ENCODE data around the gene TMEM163. TPM values are rescaled to one million over a fixed set of nuclear protein-coding genes. Genes with fewer than 3 reads are reported as not detected.

Gene TMEM163
- total RNA-seq, 1 experiment from 2014 or later: 2.5 TPM

GRCh38 chr2:134583997-134584520 is 134.7 kb downstream of the TMEM163 start:
- intact Hi-C loops (cut with micrococcal nuclease; ENCODE audit: unreplicated experiment): no loop called here
- Mint-ChIP-seq H3K27ac (ENCODE audit: unreplicated experiment) (no peak overlapping the region), H3K9me3 (ENCODE audit: low read depth, unreplicated experiment) (peaks cover 7% of the 10 kb centered on the region), H3K36me3 (ENCODE audit: insufficient read depth, unreplicated experiment) (no peaks in the 10 kb centered on the region), H3K4me3 (ENCODE audit: low read depth, unreplicated experiment) (no peak overlapping the region), H3K27me3 (ENCODE audit: unreplicated experiment) (no peaks in the 10 kb centered on the region), H3K4me1 (ENCODE audit: low read depth, unreplicated experiment) (peaks cover 8% of the 10 kb centered on the region)
- CTCF ChIA-PET: no interaction called here
- no peak for DNase-seq
- TF ChIP-seq CTCF (IDR thresholded peaks at IDR 0.05; ENCODE audit: unreplicated experiment): no peak
- no TSS peak for BruUV-seq (replicated peaks)

DNA sequence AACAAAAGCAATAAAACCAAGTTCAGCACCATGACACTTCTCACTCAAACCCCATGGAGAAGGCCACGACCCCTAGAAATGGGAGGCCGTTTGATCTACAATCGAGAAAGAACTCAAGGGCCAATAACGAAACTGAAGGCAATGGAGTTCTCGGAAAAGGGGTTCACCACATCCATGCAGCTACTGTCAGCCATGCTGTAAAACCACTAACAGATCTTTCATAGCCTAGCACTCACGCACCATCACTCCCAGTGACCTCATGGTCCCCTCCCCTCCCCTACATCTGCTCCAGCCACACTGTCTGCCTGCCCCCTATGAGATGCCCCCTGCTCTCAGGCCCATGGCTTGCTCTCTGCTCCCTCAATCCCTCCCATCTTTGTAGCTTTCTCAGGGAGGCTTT is 135.3 kb downstream of the TMEM163 start:
- H3K4me3 Mint-ChIP-seq (ENCODE audit: low read depth, unreplicated experiment): no peak overlapping the region
- peaks cover 2% of the 10 kb centered on the region for H3K9me3 Mint-ChIP-seq (ENCODE audit: low read depth, unreplicated experiment)
- no peak for DNase-seq
- intact Hi-C loops (cut with micrococcal nuclease; ENCODE audit: unreplicated experiment): no loop called here
- no peak overlapping the region for H3K27ac Mint-ChIP-seq (ENCODE audit: unreplicated experiment)
- peaks cover 8% of the 10 kb centered on the region for H3K4me1 Mint-ChIP-seq (ENCODE audit: low read depth, unreplicated experiment)
- H3K36me3 Mint-ChIP-seq (ENCODE audit: insufficient read depth, unreplicated experiment): no peaks in the 10 kb centered on the region
- TF ChIP-seq CTCF (IDR thresholded peaks at IDR 0.05; ENCODE audit: unreplicated experiment): no peak
- no peaks in the 10 kb centered on the region for H3K27me3 Mint-ChIP-seq (ENCODE audit: unreplicated experiment)
- CTCF ChIA-PET: no interaction called here
- no TSS peak for BruUV-seq (replicated peaks)

DNA sequence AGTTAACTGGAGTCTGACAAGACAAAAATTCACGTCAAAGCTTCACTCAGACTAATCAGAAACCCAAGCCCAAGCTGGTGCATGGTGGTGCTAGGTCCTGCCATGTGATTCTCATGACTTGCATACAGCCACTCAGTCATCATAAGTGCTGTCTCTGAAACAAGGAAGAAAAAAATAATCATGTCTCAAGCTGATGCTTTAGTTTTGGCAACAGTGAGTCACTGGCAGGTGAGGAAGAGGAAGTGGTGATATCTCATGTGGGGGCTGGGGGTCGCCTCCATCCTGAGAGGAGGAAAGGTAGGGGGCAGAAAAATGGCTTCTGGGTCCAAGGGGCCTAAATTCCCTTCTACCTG is 136.3 kb downstream of the TMEM163 start:
- Mint-ChIP-seq H3K9me3 (ENCODE audit: low read depth, unreplicated experiment) (no peaks in the 10 kb centered on the region), H3K36me3 (ENCODE audit: insufficient read depth, unreplicated experiment) (no peaks in the 10 kb centered on the region), H3K4me3 (ENCODE audit: low read depth, unreplicated experiment) (no peak overlapping the region), H3K27ac (ENCODE audit: unreplicated experiment) (no peak overlapping the region), H3K27me3 (ENCODE audit: unreplicated experiment) (no peaks in the 10 kb centered on the region), H3K4me1 (ENCODE audit: low read depth, unreplicated experiment) (peaks cover 8% of the 10 kb centered on the region)
- TF ChIP-seq CTCF (IDR thresholded peaks at IDR 0.05; ENCODE audit: unreplicated experiment): no peak
- no peak for DNase-seq
- BruUV-seq (replicated peaks): no TSS peak
- intact Hi-C loops (cut with micrococcal nuclease; ENCODE audit: unreplicated experiment): no loop called here
- CTCF ChIA-PET: no interaction called here

DNA sequence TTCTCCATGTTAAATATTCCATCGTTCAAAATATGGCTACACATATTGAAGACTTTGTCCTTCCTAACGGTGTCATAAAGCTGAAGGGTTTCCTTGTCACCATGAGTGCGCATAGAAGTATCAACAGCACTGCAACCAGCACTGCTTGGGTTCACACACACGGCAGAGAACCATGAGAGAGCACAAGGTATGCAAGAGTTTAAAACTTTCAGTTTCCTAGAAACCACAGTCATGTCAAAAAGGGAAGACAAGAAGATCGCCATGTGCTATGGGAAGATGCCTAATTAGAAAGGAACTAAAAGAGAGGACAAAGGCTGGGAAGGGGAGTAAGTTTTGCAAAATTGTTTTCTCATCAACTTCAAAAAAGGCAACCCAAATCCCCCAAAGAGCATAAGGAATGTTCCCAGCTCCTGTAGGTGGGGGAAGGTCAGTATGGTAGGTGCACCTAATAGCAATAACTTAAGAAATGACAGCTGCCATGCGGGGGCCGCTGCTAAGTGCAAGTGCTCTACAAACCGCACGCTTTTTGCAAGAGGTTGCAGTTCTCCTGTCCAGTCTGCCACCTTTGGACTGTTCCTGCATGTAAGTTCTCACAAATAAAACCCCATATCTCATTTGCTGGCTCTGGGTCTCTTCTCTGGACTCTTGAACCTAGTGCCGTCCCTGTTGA is 136.8 kb downstream of the TMEM163 start:
- H3K9me3 Mint-ChIP-seq (ENCODE audit: low read depth, unreplicated experiment): no peaks in the 10 kb centered on the region
- BruUV-seq (replicated peaks): no TSS peak
- no peak overlapping the region for H3K4me3 Mint-ChIP-seq (ENCODE audit: low read depth, unreplicated experiment)
- no peaks in the 10 kb centered on the region for H3K36me3 Mint-ChIP-seq (ENCODE audit: insufficient read depth, unreplicated experiment)
- no peak for TF ChIP-seq CTCF (IDR thresholded peaks at IDR 0.05; ENCODE audit: unreplicated experiment)
- no peaks in the 10 kb centered on the region for H3K27me3 Mint-ChIP-seq (ENCODE audit: unreplicated experiment)
- H3K27ac Mint-ChIP-seq (ENCODE audit: unreplicated experiment): no peak overlapping the region
- intact Hi-C loops (cut with micrococcal nuclease; ENCODE audit: unreplicated experiment): no loop called here
- CTCF ChIA-PET: no interaction called here
- peaks cover 8% of the 10 kb centered on the region for H3K4me1 Mint-ChIP-seq (ENCODE audit: low read depth, unreplicated experiment)
- no peak for DNase-seq

Measured in Calu3 (cell line).